HG02973 (cell line): ENCODE data around the gene DLGAP3.
"Not testable (repeated sequence)": the region's sequence is repeated elsewhere in the genome, so short reads cannot be mapped to it uniquely, and the experiment has no call there.

Experiments used
- ATAC-seq: cut with Tn5 transposase; IDR thresholded peaks from one replicate; pipeline ENCODE4 v1.9.1; 2021; ENCODE audit warnings: moderate library complexity; ENCODE audit not compliant: unreplicated experiment

DLGAP3 gene

GRCh38 chr1:34842952-34843371, 86.5 kb downstream of the DLGAP3 start:
- ATAC-seq, result no peak

GRCh38 chr1:34842073-34842472, 87.4 kb downstream of the DLGAP3 start:
- ATAC-seq, result no peak

GRCh38 chr1:34840426-34840825, 89.0 kb downstream of the DLGAP3 start:
- no peak for ATAC-seq

GRCh38 chr1:34839526-34840305, 89.7 kb downstream of the DLGAP3 start:
- no peak for ATAC-seq

GRCh38 chr1:34833711-34834110, 95.7 kb downstream of the DLGAP3 start:
- ATAC-seq, result no peak

- ATAC-seq, result no peak
These were observed 97.7 kb downstream of the DLGAP3 start for GRCh38 chr1:34831721-34832246.

GRCh38 chr1:34829250-34829649, 100.2 kb downstream of the DLGAP3 start:
- no peak for ATAC-seq

- no peak for ATAC-seq
These were observed 100.8 kb downstream of the DLGAP3 start for GRCh38 chr1:34828611-34829010.

- ATAC-seq, result no peak
These were observed 102.0 kb downstream of the DLGAP3 start for GRCh38 chr1:34827341-34827941.

GRCh38 chr1:34825455-34826091, 103.9 kb downstream of the DLGAP3 start:
- ATAC-seq, result no peak

GRCh38 chr1:34824817-34825454, 104.5 kb downstream of the DLGAP3 start:
- no peak for ATAC-seq

GRCh38 chr1:34822202-34822601, 107.2 kb downstream of the DLGAP3 start:
- no peak for ATAC-seq

- not testable (repeated sequence) for ATAC-seq
These were observed 110.6 kb downstream of the DLGAP3 start for GRCh38 chr1:34818862-34819261.

GRCh38 chr1:34816778-34817177, 112.7 kb downstream of the DLGAP3 start:
- ATAC-seq, result no peak

- ATAC-seq, result no peak
These were observed 113.1 kb downstream of the DLGAP3 start for GRCh38 chr1:34816332-34816731.
